COLO668 (cell line): ENCODE results near the gene KIF26B.

Experiments used
- DNase-seq: peaks from one replicate; lab custom pipeline; 2025; ENCODE audit not compliant: unreplicated experiment; lab: John Stamatoyannopoulos, UW

KIF26B gene

DNA sequence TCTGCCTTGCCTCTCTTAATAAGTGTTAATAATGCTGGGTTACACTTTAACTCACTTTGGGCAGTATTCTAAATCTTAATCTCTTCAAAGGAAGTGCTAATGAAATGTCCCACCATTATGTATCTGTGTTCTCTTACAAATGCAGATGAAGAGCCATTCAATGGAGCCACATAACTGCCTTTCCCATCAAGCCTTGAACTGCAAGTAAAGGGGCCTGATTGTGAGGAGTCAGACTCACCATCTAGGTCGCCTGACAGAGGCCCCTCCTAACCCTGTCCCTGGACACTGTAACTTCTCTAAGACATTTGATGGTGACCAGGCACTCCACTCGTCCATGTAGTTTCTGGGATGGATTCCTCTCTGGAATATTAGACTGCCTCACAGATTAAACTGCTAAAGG, 329.4 kb downstream of the KIF26B start:
- DNase-seq: no peak

DNA sequence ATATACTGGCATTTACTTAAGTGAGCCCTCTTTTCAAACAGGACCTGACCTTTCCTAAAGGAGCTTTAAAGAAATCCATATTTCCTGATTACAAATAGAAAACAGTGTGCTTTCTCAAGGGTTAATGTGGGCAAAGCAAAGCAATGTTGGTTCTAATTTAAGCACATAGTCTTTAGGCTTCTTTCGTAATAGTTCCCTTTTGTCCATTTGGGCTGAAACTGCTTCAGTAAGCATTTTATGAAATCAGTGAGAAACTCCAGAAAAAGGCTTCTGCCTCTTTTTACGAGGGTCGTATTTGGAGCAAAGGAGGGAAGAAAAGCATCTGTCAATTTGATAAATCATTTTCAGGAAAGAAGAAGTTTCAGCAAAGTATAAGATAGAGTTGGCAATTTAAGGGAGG, 331.2 kb downstream of the KIF26B start:
- DNase-seq: no peak

DNA sequence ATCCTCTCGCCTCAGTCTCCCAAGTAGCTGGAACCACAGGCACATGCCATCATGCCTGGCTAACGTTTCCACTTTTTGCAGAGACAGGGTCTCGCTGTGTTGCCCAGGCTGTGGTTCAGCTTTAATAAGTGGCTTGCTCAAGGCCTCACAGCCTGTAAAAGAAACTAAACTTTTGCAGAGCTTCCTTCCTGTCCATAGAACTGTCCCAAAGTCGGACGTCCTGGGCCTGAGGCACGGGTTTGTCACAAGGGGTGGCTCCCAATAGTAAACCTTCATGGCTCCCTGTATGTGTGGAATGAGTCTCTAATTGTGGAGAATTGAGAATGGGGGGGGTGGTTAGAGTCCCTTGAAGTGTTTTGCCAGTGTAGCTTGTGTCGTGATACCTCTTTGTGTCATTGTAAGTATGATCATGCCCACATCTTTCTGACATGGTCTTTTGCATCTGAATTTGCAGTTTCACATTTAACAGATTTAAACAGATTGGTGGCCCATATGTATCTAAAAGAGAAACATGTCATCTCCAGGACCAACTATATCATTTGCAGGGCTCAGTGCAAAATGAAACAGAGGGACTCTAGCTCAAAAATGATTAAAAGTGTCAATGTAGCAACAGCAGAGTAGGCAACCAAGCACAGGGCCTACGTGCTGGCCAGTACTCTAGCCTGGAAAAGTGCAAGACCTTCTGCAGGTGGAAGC, 332.1 kb downstream of the KIF26B start:
- no peak for DNase-seq

DNA sequence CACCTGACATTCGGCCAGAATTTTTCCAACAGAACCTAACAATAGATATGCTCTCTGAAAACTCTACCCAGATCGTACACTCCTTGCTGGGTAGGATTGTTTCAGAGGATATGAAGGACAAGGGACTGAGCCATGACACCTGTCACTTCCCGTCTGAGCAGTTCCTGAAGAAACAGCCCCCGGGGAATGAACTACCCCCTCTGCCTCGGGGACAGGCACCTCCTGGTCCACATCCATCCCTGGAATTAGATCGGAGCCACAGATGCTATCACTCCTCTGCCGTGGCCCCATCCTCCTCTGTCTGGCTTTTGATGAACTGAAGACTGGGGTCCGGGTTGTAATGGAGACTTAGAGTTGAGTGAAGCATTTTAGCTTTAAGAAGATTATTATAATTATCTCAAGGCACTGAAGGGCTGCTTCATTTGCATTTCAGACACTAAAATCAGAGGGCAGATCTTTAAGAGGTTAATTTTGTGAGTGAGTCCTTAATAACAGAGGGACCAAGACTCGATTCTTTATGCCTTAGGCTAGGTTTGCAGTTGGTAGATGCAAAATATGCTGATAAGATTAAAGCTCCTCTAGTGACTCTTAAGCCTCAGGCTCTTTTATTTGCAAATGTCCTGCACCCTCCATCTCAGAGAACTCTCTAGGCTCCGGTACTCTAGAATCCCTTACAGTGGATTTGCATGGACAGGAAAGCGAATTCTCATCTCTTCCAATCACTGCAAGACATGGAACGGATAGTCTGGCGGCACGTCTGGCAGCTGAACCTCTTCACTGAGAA, 333.8 kb downstream of the KIF26B start:
- no peak for DNase-seq

DNA sequence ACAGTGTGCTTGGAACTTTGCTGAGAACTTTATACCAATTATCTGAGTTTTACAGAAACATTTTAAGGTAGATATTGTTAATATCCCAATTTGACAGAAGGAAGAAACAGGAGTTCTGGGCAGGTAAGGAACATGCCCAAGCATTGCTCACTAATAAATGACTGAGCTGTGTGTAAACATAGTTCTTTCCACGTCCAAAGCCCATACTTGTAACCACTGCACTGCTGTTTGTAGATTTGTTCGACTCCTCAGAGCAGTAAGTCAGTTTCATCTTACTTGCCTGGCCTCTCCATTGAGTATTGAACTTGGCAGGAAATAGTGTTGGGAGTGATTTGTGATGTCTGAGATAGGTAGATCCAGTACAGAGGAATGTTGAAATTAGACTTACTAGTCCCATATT, 335.1 kb downstream of the KIF26B start:
- DNase-seq: no peak

DNA sequence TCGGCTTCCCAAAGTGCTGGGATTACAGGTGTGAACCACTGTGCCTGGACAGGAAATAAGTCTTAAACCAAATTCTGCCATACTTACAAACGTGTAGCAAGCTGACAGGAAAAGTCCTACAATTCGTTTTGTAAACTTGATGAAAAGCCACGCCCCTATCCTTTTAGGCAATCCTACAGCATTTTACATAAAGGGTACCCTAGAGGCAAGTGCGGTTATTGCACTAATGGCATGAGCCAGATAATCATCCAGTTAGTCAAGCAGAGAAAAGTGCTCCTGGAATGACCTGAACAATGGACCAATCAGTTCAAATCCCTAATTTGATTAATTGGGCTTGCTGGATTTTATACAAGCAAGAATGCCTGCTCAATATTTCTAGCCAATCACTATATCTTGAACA, 338.2 kb downstream of the KIF26B start:
- no peak for DNase-seq

DNA sequence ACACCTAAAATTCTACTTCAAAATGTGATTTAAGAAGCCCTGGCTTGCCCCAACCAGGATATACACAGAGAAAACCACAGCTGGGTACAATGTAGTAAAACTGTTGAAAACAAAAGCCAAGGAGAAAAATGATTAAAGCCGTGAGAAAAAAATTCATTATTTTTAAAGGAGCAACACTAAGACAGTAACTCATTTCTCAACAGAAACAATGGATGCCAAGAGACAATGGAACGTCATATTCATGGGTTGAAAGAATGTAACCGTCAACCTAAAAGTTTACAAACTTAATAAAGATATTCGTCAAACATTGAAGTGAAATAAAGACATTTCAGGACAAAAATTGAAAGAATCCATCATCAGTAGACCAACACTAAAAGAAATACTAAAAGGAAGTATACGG, 340.9 kb downstream of the KIF26B start:
- no peak for DNase-seq

DNA sequence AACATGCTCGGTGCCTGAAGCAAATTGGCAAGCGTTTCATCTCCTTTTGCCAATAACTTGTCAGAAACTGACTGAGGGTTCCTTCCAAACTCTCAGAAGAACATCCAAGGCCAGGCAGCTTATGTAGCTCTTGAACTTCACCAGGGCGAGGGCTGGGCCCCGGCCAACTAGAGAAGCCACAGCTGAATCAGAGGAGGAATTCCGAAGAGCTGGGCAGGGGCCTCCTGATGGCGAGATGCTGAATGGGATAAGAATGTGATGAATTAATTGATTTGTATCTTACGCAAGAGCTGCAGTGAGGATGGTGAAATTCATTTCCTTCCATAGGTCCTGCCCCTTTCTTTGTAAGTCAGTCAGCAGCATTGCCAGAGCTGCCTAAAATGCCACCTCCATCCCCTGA, 345.8 kb downstream of the KIF26B start:
- no peak for DNase-seq

DNA sequence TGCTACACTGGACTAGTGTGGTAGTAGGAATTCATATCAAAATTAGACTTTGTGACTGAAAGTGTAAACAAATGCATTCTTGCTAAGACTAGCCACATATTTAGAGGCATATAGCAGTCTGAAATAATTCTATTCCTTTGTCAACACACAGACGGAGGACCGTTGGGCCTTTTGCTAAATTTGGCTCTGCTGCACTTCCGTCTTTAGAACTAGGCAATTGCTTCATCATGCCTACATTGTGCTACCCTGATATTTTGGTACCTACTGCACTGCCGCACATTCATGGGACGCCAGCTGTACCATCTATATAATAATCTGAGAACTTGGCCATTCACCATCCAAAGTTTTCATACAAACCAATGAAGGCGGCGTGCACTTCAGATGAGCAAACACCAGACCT, 346.8 kb downstream of the KIF26B start:
- no peak for DNase-seq

DNA sequence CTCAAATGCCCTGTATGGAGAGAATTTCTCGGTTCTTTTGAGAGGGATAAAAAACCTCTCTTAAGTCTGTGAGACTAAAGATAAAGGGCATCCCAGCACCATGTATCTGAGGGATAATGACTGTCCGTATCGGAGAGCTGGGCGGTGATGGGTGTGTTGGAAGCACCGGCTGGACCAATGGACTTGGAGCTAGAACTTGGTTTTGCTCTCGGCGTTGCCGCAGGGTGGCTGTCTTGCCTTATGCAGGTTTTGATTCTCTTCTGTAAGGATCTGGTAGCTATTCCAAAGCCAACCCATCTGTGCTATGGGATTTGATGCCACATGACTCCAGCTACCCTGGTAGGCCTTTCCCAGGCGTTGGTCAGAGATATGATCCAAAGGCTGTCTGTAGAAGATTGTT, 348.8 kb downstream of the KIF26B start:
- no peak for DNase-seq

DNA sequence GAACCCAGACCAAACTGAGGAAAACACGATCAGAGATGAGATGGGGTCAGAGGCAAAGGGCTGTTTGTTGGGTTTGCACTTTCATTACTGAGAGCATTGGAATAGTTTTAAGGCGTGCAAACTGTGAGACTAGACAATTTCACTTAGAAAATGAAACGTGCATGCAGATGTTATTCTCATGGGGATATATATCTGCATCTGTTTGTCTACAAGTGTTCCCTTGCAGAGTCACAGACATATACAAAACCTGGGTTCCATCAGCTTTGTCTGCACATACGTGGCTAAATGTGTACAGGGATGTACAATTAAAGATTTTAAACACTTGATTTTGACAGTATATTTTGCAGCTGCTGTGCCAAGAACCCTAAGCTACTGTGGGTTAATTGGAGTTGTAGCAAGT, 355.4 kb downstream of the KIF26B start:
- no peak for DNase-seq

DNA sequence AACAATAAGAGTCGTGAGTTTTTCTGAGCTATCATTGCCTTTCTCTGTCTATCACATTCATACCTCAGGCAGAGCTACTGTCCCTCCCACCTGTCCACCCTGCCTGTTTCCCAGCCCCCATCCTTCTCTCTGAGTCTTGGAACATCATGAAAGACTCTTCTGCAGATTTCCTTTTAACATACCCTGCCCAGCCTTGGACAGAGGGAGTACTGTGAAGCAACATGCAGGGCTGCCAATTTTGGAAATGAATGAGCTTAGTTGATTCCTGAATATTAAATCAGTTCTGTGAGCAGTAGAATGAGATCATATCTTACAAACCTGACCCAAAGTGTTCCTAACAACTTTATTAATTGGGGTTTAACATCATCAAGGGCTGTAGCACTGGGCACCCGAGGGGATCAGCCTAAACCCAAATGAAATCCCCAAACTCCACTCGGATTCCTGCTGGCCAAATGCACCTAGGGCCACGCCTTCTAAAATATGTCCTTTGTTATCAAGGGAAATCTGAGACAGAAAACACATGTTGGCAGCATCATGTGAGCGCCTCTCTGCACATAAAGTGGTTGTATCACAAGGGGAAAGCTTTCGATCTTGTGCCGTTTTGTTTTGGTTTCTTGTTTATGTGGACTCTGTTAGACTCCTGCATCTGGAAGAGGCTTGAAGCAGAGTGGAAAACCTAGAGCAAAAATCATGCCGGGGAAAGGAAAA, 357.6 kb downstream of the KIF26B start:
- no peak for DNase-seq

DNA sequence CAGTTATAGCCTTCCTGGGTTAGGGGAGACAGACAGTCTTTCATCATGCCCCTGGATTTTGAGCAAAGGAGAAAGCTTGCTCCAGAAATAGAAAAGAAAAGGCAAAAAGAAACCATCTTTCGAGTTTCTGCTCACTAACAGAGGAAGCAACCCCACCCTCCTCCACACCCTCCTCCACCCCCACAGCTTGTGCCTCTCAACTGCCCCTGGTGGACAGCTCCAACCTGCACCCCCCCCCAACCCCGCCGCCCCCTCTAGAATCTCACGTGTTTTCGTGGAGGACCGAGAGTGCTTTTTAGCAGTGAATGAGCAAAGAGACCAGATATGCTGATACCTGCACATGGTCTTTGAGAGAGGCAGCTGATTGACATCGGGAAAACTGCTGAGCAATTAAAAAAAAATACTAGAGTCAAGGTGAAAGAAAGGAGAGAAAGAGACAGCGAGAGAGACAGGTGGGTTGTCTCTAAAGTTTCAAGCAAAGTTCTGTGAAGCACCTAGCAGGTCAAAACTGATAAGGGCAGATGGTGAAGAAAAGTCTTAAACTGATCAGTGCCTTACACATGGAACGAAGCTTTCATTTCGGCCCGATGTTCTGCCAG, 358.3 kb downstream of the KIF26B start:
- DNase-seq: no peak

DNA sequence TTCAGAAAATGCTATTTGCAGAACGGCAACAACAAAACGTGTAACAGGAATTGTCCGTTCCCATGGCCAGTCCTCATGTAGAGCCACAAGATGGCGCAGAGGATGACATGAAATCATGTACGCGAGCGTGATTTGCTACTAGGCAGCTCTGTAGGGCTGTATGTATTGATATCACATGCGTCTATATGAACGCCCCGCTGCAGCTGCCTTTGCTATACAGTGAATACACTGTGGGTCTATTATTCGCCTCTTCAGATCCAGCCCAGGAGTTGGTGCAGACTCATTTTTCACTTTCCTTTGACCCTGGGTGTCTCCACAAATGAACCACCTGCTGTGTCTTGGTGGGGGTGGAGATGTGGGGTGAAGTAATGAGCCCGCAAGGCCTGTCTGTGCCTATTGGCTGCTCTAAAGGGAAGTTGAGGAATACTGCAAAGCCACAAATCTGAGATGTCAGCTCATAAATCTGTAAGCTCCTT, 361.5 kb downstream of the KIF26B start:
- DNase-seq: no peak

DNA sequence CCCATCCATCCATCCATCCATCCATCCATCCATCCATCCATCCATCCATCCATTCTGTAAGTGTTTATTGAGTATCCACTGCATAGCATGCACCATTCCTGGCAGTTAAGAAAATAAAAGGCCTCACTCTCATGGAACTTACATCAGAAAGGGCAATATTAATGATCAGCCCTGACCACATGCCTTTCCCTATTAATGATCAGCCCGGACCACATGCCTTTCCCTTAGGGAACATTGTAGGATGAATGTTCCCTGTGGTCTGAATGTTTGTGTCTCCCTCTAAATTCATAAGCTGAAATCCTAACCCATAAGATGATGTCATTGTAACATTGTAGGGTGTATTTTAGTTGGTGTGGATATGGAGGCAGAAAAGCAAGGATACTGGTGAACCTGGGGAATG, 365.8 kb downstream of the KIF26B start:
- DNase-seq: no peak

DNA sequence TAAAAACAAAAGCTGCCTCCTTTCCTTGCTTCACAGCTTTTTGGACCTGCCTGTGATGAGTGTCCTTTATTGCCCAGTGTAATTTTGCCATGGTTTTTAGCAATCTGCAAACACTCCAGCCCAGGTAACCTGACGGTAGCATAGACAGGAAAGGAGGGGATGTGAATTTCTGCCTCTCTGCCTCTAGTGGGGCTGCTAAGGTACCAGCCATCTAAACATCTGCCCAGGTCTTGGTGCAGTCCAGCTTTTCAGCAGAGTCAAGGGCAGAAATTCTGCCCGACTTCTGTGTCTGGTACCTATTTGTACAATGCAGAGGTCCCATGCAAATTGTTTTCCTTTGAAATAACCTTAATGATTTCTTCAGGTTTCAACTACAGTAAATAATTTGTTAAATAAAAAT, 371.4 kb downstream of the KIF26B start:
- no peak for DNase-seq

DNA sequence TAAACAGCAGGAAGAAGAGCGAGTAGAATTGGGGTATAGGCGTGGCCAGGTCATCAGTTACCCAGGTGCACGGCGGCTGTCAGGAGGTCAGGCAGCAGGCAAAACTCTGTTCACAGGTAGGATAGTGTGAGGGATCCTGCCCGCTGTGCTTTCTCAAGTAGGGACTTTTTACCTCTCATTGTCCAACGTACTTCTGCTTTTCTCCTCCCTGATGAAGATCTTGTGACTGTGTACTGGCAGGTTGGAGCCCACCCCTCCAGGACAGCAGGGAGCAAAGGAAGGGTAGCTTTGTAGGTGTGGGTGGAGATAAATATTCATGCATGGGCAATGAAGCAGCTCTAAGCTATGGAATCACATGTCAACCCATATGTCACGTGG, 373.5 kb downstream of the KIF26B start:
- DNase-seq: no peak

DNA sequence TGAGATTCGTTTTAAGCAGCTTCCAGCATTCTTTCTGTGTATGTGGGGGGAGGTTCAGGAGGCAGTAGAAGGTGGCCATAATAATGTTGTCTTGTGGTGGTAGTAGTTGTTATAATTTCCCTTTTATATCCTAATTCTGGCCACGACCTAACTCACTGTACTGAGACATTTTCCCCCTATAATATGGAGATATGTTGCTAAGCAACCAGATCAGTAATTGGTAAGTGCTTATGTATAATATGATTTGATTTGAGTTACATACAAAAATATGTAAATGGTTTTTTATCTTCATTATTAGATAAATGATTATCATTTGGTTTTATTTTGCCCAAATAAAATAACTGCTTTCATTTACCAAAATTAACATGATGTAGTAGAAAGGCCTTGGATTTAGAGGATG, 376.2 kb downstream of the KIF26B start:
- DNase-seq: no peak

DNA sequence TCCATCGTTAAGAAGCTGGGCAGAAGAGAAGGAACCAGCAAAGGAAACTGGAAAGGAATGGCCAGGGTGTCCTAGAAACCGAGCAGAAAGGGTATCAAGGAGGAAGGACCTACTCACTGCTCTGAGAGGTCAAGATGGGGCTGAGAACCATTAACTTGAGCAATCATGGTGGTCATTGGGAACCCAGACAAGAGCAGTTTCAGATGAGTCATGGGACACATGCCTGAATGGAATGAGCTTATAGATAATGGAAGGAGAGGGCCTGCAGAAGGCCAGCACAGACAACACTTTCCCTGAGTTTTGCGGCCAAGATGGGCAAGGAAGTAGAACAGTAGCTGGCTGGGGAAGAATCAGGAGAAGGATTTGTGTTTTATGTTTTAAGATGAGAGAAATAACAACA, 383.2 kb downstream of the KIF26B start:
- no peak for DNase-seq

DNA sequence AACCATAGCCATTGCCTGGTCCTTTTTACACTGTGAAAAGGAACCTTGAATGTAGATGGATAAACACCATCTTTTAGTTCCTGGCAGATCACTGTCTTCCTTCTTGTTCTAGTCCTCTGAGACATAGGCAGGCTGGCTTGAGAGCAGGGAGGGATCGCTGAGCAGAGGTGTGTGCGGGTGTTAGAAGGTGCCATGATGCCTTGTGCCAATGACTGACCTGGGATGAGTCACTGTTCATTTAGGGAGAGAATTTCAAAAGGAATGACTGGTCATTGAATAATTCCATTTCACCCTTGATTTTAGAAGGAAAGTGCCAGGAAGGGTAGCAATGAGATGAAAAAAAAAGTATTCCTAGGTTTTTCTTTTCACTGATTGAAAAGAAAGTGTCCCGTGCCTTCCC, 383.9 kb downstream of the KIF26B start:
- DNase-seq: no peak

DNA sequence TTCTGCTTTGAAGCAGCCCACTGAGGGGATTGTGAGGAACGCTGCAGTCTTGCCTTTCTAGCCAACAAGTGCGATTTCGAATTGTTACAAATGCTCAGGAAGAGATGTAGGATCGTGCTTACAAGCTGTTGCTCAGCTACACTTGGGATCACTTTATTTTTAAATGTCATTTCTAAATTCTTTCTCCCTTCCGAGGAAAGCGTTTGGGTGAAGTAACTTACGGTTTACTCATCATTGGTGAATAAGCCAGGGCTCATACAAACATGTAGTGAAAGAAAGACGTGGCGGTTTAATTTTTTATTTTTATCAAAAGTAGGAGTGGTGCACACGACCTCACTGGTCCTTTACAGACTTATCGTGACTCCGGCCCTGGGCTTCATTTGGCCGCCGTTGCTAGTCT, 386.6 kb downstream of the KIF26B start:
- DNase-seq: no peak

DNA sequence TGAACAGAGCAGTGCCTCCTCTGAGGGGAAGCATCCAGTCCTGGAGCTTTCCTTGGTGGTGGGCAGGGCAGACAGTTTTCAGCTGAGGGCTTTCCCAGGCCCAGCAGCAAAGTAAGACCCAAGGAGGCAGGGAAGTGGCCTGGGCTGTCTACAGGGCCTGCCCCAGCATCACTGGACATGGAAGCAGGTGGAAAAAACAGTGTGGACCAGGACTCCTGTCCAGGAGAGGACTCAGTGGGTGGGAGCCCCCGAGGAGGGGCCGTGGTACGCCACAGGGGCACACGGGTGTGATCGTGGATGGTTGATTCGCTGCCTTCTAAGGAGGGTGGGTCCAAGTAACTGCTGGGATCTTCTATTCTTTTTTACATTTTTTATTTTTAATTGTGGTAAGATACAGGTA, 387.6 kb downstream of the KIF26B start:
- no peak for DNase-seq
